HepG2 (cell line): ENCODE data around the gene EXOC3. TPM values are rescaled to one million over a fixed set of nuclear protein-coding genes. Genes with fewer than 3 reads are reported as not detected.

ENCODE experiments used
- ATAC-seq: fragments of 200-7000 bp; cut with Tn5 transposase; 3 replicates; pipeline ENCODE4 v1.9.1; 2020; ENCODE audit warnings: mild to moderate bottlenecking, moderate library complexity
- BruUV-seq: library from RNA; stranded (reverse); fragments of 400-500 nt; replicated peaks from 2 replicates; lab custom pipeline; 2021; lab: Mats Ljungman, UMichigan
- CTCF ChIA-PET: fragments of 300-600 bp; formaldehyde crosslinking; extraction: SDS; loops from one replicate; lab custom pipeline; 2021; ENCODE audit warnings: low total read pairs, inconsistent platforms, low intra/inter-chr PET ratio; lab: Yijun Ruan, JAX
- POLR2A ChIA-PET: fragments of 350-600 bp; sonication (Branson Sonifier 250); formaldehyde crosslinking; loops from one replicate; lab custom pipeline; 2020; ENCODE audit warnings: antibody characterized with exemption, inconsistent platforms; lab: Yijun Ruan, JAX
- DNase-seq: peaks from one replicate; pipeline ENCODE4 v3.0.0-alpha.2; 2015; ENCODE audit warnings: low spot score
- FAIRE-seq: peaks from 3 replicates; lab custom pipeline; 2011; peaks lifted over from hg19 to GRCh38; lab: Jason Lieb, UNC
- H2AFZ ChIP-seq: one replicate; pipeline ENCODE4 v1.6.1; 2011; ENCODE audit warnings: low read length, inconsistent platforms
- H3K27ac ChIP-seq: fragments of 300-600 bp; 3 replicates; pipeline ENCODE4 v1.8.0; 2011; ENCODE audit warnings: mixed run types, mild to moderate bottlenecking, mixed read lengths, low read length, inconsistent platforms; ENCODE audit not compliant: insufficient read depth; ENCODE audit errors: extremely low read length
- H3K27me3 ChIP-seq, 2 experiments: fragments of 200-600 bp in 1 of 2; 2 replicates in 1 of 2; 3 replicates in 1 of 2; pipeline versions ENCODE4 v1.6.0 to v1.8.0; 2011; ENCODE audit warnings: low read length in 2 of 2, mild to moderate bottlenecking in 2 of 2, moderate library complexity in 2 of 2, inconsistent platforms in 1 of 2; ENCODE audit not compliant: insufficient read depth in 2 of 2, control insufficient read depth in 1 of 2
- H3K36me3 ChIP-seq, 2 experiments: fragments of 200-600 bp in 1 of 2; replicated peaks in 1 of 2; 2 replicates in 1 of 2; 3 replicates in 1 of 2; pipeline versions ENCODE4 v1.5.1 to v1.8.0; 2011; ENCODE audit warnings: low read length in 2 of 2, inconsistent platforms in 1 of 2; ENCODE audit not compliant: insufficient read depth in 2 of 2, control insufficient read depth in 1 of 2
- H3K4me1 ChIP-seq: 2 replicates; pipeline ENCODE4 v1.5.1; 2012; ENCODE audit warnings: low read length, inconsistent platforms; ENCODE audit not compliant: insufficient read depth
- H3K4me2 ChIP-seq: 2 replicates; pipeline ENCODE4 v1.6.0; 2011; ENCODE audit warnings: low read depth, low read length, inconsistent platforms
- H3K4me3 ChIP-seq, 3 experiments: fragments of 200-600 bp in 1 of 3; sonication (generic), shearing (Covaris generic) in 1 of 3; replicated peaks in 1 of 3; 2 replicates each; pipeline ENCODE4 v1.5.1; 2011 to 2016; ENCODE audit warnings: low read length in 3 of 3, inconsistent platforms in 2 of 3, low read depth in 2 of 3, mild to moderate bottlenecking in 2 of 3, control low read depth in 1 of 3, mixed read lengths in 1 of 3; ENCODE audit not compliant: insufficient read depth in 1 of 3
- H3K79me2 ChIP-seq: one replicate; pipeline ENCODE4 v1.6.1; 2011; ENCODE audit warnings: low read length, inconsistent platforms; ENCODE audit not compliant: insufficient read depth
- H3K9ac ChIP-seq: 2 replicates; pipeline ENCODE4 v1.6.0; 2011; ENCODE audit warnings: mild to moderate bottlenecking, low read depth, low read length, inconsistent platforms; ENCODE audit not compliant: insufficient read depth
- H3K9me3 ChIP-seq: 2 replicates; pipeline ENCODE4 v1.5.1; 2012; ENCODE audit warnings: mild to moderate bottlenecking, low read length
- H4K20me1 ChIP-seq: 2 replicates; pipeline ENCODE4 v1.6.0; 2011; ENCODE audit warnings: inconsistent platforms, mild to moderate bottlenecking, low read length, moderate library complexity; ENCODE audit not compliant: insufficient read depth
- HMG20A ChIP-seq: IDR thresholded peaks from 2 replicates; pipeline ENCODE4 v1.6.1; 2016; ENCODE audit warnings: borderline replicate concordance
- NFATC3 ChIP-seq: sonication (generic); formaldehyde crosslinking; IDR thresholded peaks from 2 replicates; pipeline ENCODE4 v1.5.1; 2020; ENCODE audit warnings: mild to moderate bottlenecking, missing genetic modification reagents
- NFRKB ChIP-seq: fragments of 450-650 bp; IDR thresholded peaks from 2 replicates; pipeline ENCODE4 v1.6.1; 2017
- NR3C1 ChIP-seq: sonication (generic); formaldehyde crosslinking; IDR thresholded peaks from 2 replicates; pipeline ENCODE4 v1.4.0; 2020; ENCODE audit warnings: missing genetic modification reagents
- PHF21A ChIP-seq: sonication (generic); formaldehyde crosslinking; IDR thresholded peaks from 2 replicates; pipeline ENCODE4 v1.5.0; 2020; ENCODE audit warnings: mild to moderate bottlenecking, missing genetic modification reagents
- TP53 ChIP-seq: sonication (generic); formaldehyde crosslinking; conservative IDR thresholded peaks from 2 replicates; pipeline ENCODE4 v1.4.0; 2020; ENCODE audit warnings: missing genetic modification reagents
- ZFP41 ChIP-seq: sonication (generic); formaldehyde crosslinking; IDR thresholded peaks from 2 replicates; pipeline ENCODE4 v1.4.0; 2020; ENCODE audit warnings: mild to moderate bottlenecking, missing genetic modification reagents, borderline replicate concordance
- ZNF552 ChIP-seq: sonication (generic); formaldehyde crosslinking; IDR thresholded peaks from 2 replicates; pipeline ENCODE4 v1.9.0; 2022; ENCODE audit warnings: missing genetic modification reagents, mild to moderate bottlenecking, borderline replicate concordance
- ZNF850 ChIP-seq: sonication (generic); formaldehyde crosslinking; conservative IDR thresholded peaks from 2 replicates; pipeline ENCODE4 v1.9.0; 2021; ENCODE audit warnings: mild to moderate bottlenecking, missing genetic modification reagents
- WGBS: methylation state at CpG from one replicate; pipeline ENCODE4 v1.1.6; 2017; ENCODE audit warnings: low lambda C conversion rate; 5-methylcytosine and 5-hydroxymethylcytosine counted together
- in situ Hi-C: cut with HindIII; loops from 2 replicates; pipeline ENCODE4 v1.10.0; 2017; ENCODE audit warnings: low pct_unique_long_range_greater_than_20kb; ENCODE audit not compliant: extremely low pct_ligation_motif_present
- intact Hi-C: fragments of 100-400 bp; cut with micrococcal nuclease; formaldehyde crosslinking; loops from one replicate; pipeline ENCODE4 v1.10.0; 2022; ENCODE audit not compliant: unreplicated experiment
- polyA plus RNA-seq, 8 experiments: library from polyadenylated mRNA; depleted of rRNA in 3 of 8; stranded (reverse) in 7 of 8; unstranded in 1 of 8; fragments of >200 nt; fragmentation: Illumina TruSeq in 4 of 8; extraction: Trizol in 4 of 8; gene quantifications; 2 replicates each; pipeline versions ENCODE4 v1.2.1 to v1.2.3, GENCODE V29; 2011 to 2016; ENCODE audit warnings: low read depth in 4 of 8, missing spikeins in 1 of 8, mixed read lengths in 1 of 8; ENCODE audit not compliant: insufficient read depth in 1 of 8
- total RNA-seq, 5 experiments: library from RNA; depleted of rRNA; stranded (reverse); fragments of >200 nt; fragmentation: Illumina TruSeq; extraction: Trizol; gene quantifications; 2 replicates each; pipeline ENCODE4 v1.2.3, GENCODE V29; 2016; ENCODE audit warnings: low read depth in 1 of 5
- TF ChIP-seq, protein P1 (sequence below): sonication (generic); formaldehyde crosslinking; IDR thresholded peaks from 2 replicates; pipeline ENCODE4 v1.5.0; 2020; ENCODE audit warnings: missing genetic modification reagents

EXOC3 gene
- total and polyA plus RNA-seq, 2 of the 13 experiments (the other 11 are each of a cell fraction or from before 2014, with no cell fraction given): 9.2 to 20.5 TPM

DNA sequence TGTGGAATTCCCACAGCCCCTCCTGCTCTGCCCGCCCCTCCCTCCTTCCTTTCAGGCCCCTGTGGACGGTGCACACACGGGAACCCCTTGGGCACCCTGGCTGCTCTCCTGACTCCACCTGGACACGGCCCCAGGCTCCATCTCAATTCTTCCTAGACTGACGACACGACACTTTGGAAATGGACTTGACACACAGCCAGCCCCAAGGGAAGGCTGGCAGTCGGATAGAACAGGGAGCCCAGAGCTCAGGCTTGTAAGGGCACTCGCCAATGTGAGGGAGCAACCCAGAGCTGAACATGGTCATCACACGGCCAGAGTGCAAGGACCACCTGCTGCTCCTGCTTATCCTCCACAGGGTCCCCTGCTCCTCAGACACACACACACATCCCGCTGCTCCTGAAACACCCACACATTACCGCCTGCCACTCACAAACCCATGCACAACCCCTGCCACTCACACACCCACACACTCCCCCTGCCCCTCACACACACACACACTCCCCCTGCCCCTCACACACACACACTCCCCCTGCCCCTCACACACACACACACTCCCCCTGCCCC is 72.4 kb downstream of the EXOC3 start:
- Histone ChIP-seq H3K4me3 (no peak overlapping the region; a peak in 1 of 6 replicates), H3K27ac (no peak overlapping the region), H3K9ac (no peak overlapping the region), H3K36me3 (no peaks in the 10 kb centered on the region), H3K4me1 (peaks cover 14% of the 10 kb centered on the region), H3K4me2 (peak overlapping the region; percentile 56), H3K79me2 (no peaks in the 10 kb centered on the region), H2AFZ (no peak overlapping the region), H4K20me1 (no peaks in the 10 kb centered on the region), H3K27me3 (peaks cover 1 to 54% of the 10 kb centered on the region in 2 experiments; a peak in 3 of 5 replicates), H3K9me3 (no peaks in the 10 kb centered on the region)
- TF ChIP-seq ZNF552 (CRISPR knock-in tag) (no peak), NR3C1 (CRISPR knock-in tag) (no peak), NFRKB (no peak), PHF21A (no peak), ZFP41 (CRISPR knock-in tag) (no peak), TP53 (CRISPR knock-in tag) (no peak), ZNF850 (CRISPR knock-in tag) (no peak), HMG20A (CRISPR knock-in tag) (no peak), NFATC3 (CRISPR knock-in tag) (no peak)
- TF ChIP-seq, protein P1, sequence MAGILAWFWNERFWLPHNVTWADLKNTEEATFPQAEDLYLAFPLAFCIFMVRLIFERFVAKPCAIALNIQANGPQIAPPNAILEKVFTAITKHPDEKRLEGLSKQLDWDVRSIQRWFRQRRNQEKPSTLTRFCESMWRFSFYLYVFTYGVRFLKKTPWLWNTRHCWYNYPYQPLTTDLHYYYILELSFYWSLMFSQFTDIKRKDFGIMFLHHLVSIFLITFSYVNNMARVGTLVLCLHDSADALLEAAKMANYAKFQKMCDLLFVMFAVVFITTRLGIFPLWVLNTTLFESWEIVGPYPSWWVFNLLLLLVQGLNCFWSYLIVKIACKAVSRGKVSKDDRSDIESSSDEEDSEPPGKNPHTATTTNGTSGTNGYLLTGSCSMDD (CRISPR knock-in tag): no peak
- WGBS: 28% methylated on average over 7 of the region's 11 CpGs
- CTCF ChIA-PET: no interaction called here
- no TSS peak for BruUV-seq
- POLR2A ChIA-PET: no interaction called here
- in situ Hi-C loops: no loop called here
- intact Hi-C loops: no loop called here
- ATAC-seq: peak; percentile 11
- DNase-seq: no peak
- FAIRE-seq: no peak
